ENCODE measurements around the gene DCAF7.

- TF ChIP-seq CTCF (IDR thresholded peaks at IDR 0.05 in 2 of 3, conservative IDR thresholded peaks at IDR 0.05 in 1 of 3; ENCODE audit: borderline replicate concordance in 1 of 3, insufficient read depth in 1 of 3, low read depth in 2 of 3, low read length in 2 of 3) (no peak), SRF (IDR thresholded peaks at IDR 0.05; ENCODE audit: low read depth) (no peak), EZH2phosphoT487 (IDR thresholded peaks at IDR 0.05; ENCODE audit: borderline replicate concordance) (no peak), RAD21 (IDR thresholded peaks at IDR 0.05; ENCODE audit: low read depth) (no peak), MAX (IDR thresholded peaks at IDR 0.05) (no peak), YY1 (IDR thresholded peaks at IDR 0.05; ENCODE audit: extremely low read depth, insufficient replicate concordance, low read depth, low read length) (no peak), ZBTB33 (IDR thresholded peaks at IDR 0.05; ENCODE audit: extremely low read depth, insufficient replicate concordance, low read length) (no peak), POLR2AphosphoS5 (IDR thresholded peaks at IDR 0.05; ENCODE audit: low read depth, low read length) (no peak), POLR2A (IDR thresholded peaks at IDR 0.05; ENCODE audit: borderline replicate concordance, extremely low read depth, insufficient read depth, insufficient read length) (no peak), SIN3A (IDR thresholded peaks at IDR 0.05; ENCODE audit: low read depth) (no peak), FOSL1 (IDR thresholded peaks at IDR 0.05; ENCODE audit: low read depth) (no peak), ZFX (IDR thresholded peaks at IDR 0.05) (no peak), SP1 (IDR thresholded peaks at IDR 0.05; ENCODE audit: low read depth) (no peak), REST (IDR thresholded peaks at IDR 0.05; ENCODE audit: low read depth) (no peak)
These were observed 13.3 kb upstream of the DCAF7 start for GRCh38 chr17:63537001-63537400.
